ENCODE data around the gene RMND5B.

DNA sequence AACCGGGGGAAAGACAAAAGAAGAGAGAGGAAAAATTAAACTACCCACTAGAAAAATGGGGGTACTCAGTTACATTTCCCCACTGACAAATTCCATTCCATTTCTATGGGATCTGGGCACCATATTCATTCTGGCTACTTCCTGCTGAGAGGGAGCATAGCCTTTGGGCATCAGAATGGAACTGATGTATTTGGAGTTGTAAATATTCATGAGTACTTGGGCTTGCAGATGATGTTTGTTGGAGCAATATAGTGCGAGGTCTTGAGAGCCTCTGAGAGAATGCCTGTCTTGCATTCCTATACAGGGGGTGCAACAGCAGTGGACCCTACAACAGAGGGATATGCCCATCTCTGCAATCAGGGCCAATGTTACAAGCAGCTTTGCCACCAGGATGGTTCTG, 39.6 kb downstream of the RMND5B start:
- TF ChIP-seq, protein P1, sequence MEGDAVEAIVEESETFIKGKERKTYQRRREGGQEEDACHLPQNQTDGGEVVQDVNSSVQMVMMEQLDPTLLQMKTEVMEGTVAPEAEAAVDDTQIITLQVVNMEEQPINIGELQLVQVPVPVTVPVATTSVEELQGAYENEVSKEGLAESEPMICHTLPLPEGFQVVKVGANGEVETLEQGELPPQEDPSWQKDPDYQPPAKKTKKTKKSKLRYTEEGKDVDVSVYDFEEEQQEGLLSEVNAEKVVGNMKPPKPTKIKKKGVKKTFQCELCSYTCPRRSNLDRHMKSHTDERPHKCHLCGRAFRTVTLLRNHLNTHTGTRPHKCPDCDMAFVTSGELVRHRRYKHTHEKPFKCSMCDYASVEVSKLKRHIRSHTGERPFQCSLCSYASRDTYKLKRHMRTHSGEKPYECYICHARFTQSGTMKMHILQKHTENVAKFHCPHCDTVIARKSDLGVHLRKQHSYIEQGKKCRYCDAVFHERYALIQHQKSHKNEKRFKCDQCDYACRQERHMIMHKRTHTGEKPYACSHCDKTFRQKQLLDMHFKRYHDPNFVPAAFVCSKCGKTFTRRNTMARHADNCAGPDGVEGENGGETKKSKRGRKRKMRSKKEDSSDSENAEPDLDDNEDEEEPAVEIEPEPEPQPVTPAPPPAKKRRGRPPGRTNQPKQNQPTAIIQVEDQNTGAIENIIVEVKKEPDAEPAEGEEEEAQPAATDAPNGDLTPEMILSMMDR (IDR thresholded peaks at IDR 0.05): no peak
- TF ChIP-seq POLR2A (IDR thresholded peaks at IDR 0.05): no peak
